IMR-90 (cell line): Measurements from ENCODE around the gene COLEC12. TPM values are rescaled to one million over a fixed set of nuclear protein-coding genes. Genes with fewer than 3 reads are reported as not detected.

Source experiments
- ATAC-seq: fragments of 200-7000 bp; cut with Tn5 transposase; 2 replicates; pipeline ENCODE4 v1.9.1; 2020; ENCODE audit warnings: low read depth, mild to moderate bottlenecking, moderate library complexity
- BruUV-seq: library from RNA; stranded (reverse); fragments of 400-500 nt; replicated peaks from 2 replicates; lab custom pipeline; 2021; lab: Mats Ljungman, UMichigan
- CTCF ChIA-PET: fragments of 300-600 bp; formaldehyde crosslinking; extraction: SDS; loops from one replicate; lab custom pipeline; 2021; ENCODE audit warnings: antibody characterized with exemption; lab: Yijun Ruan, JAX
- POLR2A ChIA-PET: fragments of 300-600 bp; sonication (Branson Sonifier 250); formaldehyde crosslinking; loops from one replicate; lab custom pipeline; 2022; ENCODE audit warnings: antibody characterized with exemption; ENCODE audit not compliant: unreplicated experiment; lab: Charles Lee
- DNase-seq: peaks from one replicate; pipeline ENCODE4 v3.0.0; 2013
- H2AFZ ChIP-seq: replicated peaks from 2 replicates; pipeline ENCODE3; 2013; ENCODE audit warnings: low read length, mild to moderate bottlenecking; ENCODE audit not compliant: poor library complexity
- H2AK5ac ChIP-seq: 2 replicates; pipeline ENCODE4 v1.6.1; 2013; ENCODE audit warnings: low read depth, low read length, inconsistent platforms
- H2AK9ac ChIP-seq: replicated peaks from 2 replicates; pipeline ENCODE3; 2013; ENCODE audit warnings: mild to moderate bottlenecking, low read depth, low read length, moderate library complexity; ENCODE audit not compliant: poor library complexity
- H2BK120ac ChIP-seq: 2 replicates; pipeline ENCODE4 v1.6.1; 2013; ENCODE audit warnings: low read depth, low read length, inconsistent platforms
- H2BK15ac ChIP-seq: 3 replicates; pipeline ENCODE4 v1.6.1; 2013; ENCODE audit warnings: low read depth, low read length, inconsistent platforms
- H2BK20ac ChIP-seq: 2 replicates; pipeline ENCODE4 v1.6.1; 2013; ENCODE audit warnings: low read depth, mild to moderate bottlenecking, inconsistent platforms, low read length, moderate library complexity
- H2BK5ac ChIP-seq: 2 replicates; pipeline ENCODE4 v1.6.1; 2013; ENCODE audit warnings: mild to moderate bottlenecking, low read depth, low read length, inconsistent platforms; ENCODE audit not compliant: poor library complexity, severe bottlenecking
- H3K14ac ChIP-seq: replicated peaks from 2 replicates; pipeline ENCODE4 v1.6.1; 2013; ENCODE audit warnings: low read depth, low read length, inconsistent platforms
- H3K18ac ChIP-seq: 2 replicates; pipeline ENCODE4 v1.6.1; 2013; ENCODE audit warnings: low read depth, low read length, control low read depth
- H3K23ac ChIP-seq: 2 replicates; pipeline ENCODE4 v1.6.1; 2013; ENCODE audit warnings: low read depth, low read length, inconsistent platforms
- H3K27ac ChIP-seq: 2 replicates; pipeline ENCODE4 v1.5.1; 2013; ENCODE audit warnings: mild to moderate bottlenecking, control low read depth, low read length; ENCODE audit not compliant: insufficient read depth
- H3K27me3 ChIP-seq: 2 replicates; pipeline ENCODE4 v1.6.1; 2013; ENCODE audit warnings: low read length; ENCODE audit not compliant: control insufficient read depth, insufficient read depth
- H3K36me3 ChIP-seq: 2 replicates; pipeline ENCODE4 v1.6.1; 2013; ENCODE audit warnings: low read length, mixed read lengths; ENCODE audit not compliant: control insufficient read depth, insufficient read depth
- H3K4ac ChIP-seq: 2 replicates; pipeline ENCODE4 v1.6.1; 2013; ENCODE audit warnings: low read depth, low read length, inconsistent platforms
- H3K4me1 ChIP-seq: 2 replicates; pipeline ENCODE4 v1.6.1; 2013; ENCODE audit warnings: low read length, mixed read lengths; ENCODE audit not compliant: control insufficient read depth, insufficient read depth
- H3K4me2 ChIP-seq: 2 replicates; pipeline ENCODE4 v1.6.1; 2013; ENCODE audit warnings: low read depth, mild to moderate bottlenecking, control low read depth, low read length, moderate library complexity
- H3K4me3 ChIP-seq: 2 replicates; pipeline ENCODE4 v1.5.1; 2013; ENCODE audit warnings: low read depth, mild to moderate bottlenecking, control low read depth, low read length, moderate library complexity; ENCODE audit not compliant: insufficient read depth
- H3K56ac ChIP-seq: 2 replicates; pipeline ENCODE4 v1.6.1; 2013; ENCODE audit warnings: low read length, inconsistent platforms; ENCODE audit not compliant: insufficient read depth; ENCODE audit errors: extremely low read depth
- H3K79me1 ChIP-seq, 2 experiments: 2 replicates each; pipeline ENCODE4 v1.6.1; 2013; ENCODE audit warnings: low read length in 2 of 2, inconsistent platforms in 1 of 2, low read depth in 1 of 2
- H3K9ac ChIP-seq: 2 replicates; pipeline ENCODE4 v1.6.1; 2013; ENCODE audit warnings: low read depth, low read length, control low read depth
- H3K9me1 ChIP-seq: 2 replicates; pipeline ENCODE4 v1.6.1; 2013; ENCODE audit warnings: low read length, inconsistent platforms; ENCODE audit not compliant: insufficient read depth
- H3K9me3 ChIP-seq: 2 replicates; pipeline ENCODE4 v1.6.1; 2013; ENCODE audit warnings: low read length; ENCODE audit not compliant: control insufficient read depth, insufficient read depth
- H4K20me1 ChIP-seq: 2 replicates; pipeline ENCODE4 v1.6.1; 2013; ENCODE audit warnings: low read length, inconsistent platforms; ENCODE audit not compliant: insufficient read depth
- H4K5ac ChIP-seq: 2 replicates; pipeline ENCODE4 v1.6.1; 2013; ENCODE audit warnings: mild to moderate bottlenecking, low read depth, low read length, control low read depth
- H4K8ac ChIP-seq, 2 experiments: 2 replicates each; pipeline ENCODE4 v1.6.1; 2013; ENCODE audit warnings: low read depth in 2 of 2, low read length in 2 of 2, control low read depth in 1 of 2, inconsistent platforms in 1 of 2
- H4K91ac ChIP-seq: 2 replicates; pipeline ENCODE4 v1.6.1; 2013; ENCODE audit warnings: low read depth, low read length, inconsistent platforms; ENCODE audit not compliant: insufficient read depth
- MAZ ChIP-seq: IDR thresholded peaks from 2 replicates; pipeline ENCODE4 v1.6.1; 2012; ENCODE audit warnings: low read depth, mild to moderate bottlenecking, low read length, improper control_type of control experiment, moderate library complexity, borderline replicate concordance
- POLR2A ChIP-seq: IDR thresholded peaks from 2 replicates; pipeline ENCODE4 v1.6.1; 2012; ENCODE audit warnings: mild to moderate bottlenecking, low read depth, low read length
- RCOR1 ChIP-seq: IDR thresholded peaks from 2 replicates; pipeline ENCODE4 v1.6.1; 2012; ENCODE audit warnings: mild to moderate bottlenecking, low read length, improper control_type of control experiment; ENCODE audit not compliant: insufficient replicate concordance
- RFX5 ChIP-seq: IDR thresholded peaks from 2 replicates; pipeline ENCODE4 v1.8.0; 2012; ENCODE audit warnings: low read depth, mild to moderate bottlenecking, low read length, moderate library complexity
- WGBS, 2 experiments: methylation state at CpG; one replicate each; pipeline versions ENCODE4 v1.1.5 to v1.1.7; 2013; ENCODE audit warnings: missing lambda C conversion rate in 2 of 2; ENCODE audit not compliant: insufficient read length in 1 of 2; ENCODE audit errors: extremely low coverage in 2 of 2; 5-methylcytosine and 5-hydroxymethylcytosine counted together
- dilution Hi-C: fragments of 300-500 bp; cut with HindIII; formaldehyde crosslinking; loops from one replicate; pipeline ENCODE4 v1.14.3; 2018; ENCODE audit warnings: low sequenced_read_pairs; ENCODE audit not compliant: unreplicated experiment
- in situ Hi-C: fragments of 300-500 bp; cut with MboI; formaldehyde crosslinking; loops from 3 replicates; pipeline ENCODE4 v1.14.3; 2019; ENCODE audit warnings: low sequenced_read_pairs, inconsistent platforms, mixed read lengths
- intact Hi-C: fragments of 100-400 bp; cut with micrococcal nuclease; formaldehyde crosslinking; loops from 2 replicates; pipeline ENCODE4 v1.10.0; 2022
- polyA plus RNA-seq, 3 experiments: library from polyadenylated mRNA; depleted of rRNA; stranded (reverse); fragments of >200 nt; gene quantifications; 2 replicates each; pipeline ENCODE4 v1.2.3, GENCODE V29; 2012; ENCODE audit warnings: low replicate concordance in 1 of 3
- total RNA-seq: library from RNA; depleted of rRNA; stranded (reverse); fragments of >200 nt; gene quantifications from 2 replicates; pipeline ENCODE4 v1.2.3, GENCODE V29; 2012
- TF ChIP-seq, protein P1 (sequence below): fragments of 150-350 bp; IDR thresholded peaks from 2 replicates; pipeline ENCODE4 v1.6.1; 2016; ENCODE audit warnings: low read depth, mild to moderate bottlenecking, low read length, moderate library complexity, borderline replicate concordance
- TF ChIP-seq, protein P2 (sequence below): fragments of 150-350 bp; IDR thresholded peaks from 2 replicates; pipeline ENCODE4 v1.6.1; 2017; ENCODE audit warnings: mild to moderate bottlenecking, antibody characterized with exemption, low read length, low read depth

Gene COLEC12
- total and polyA plus RNA-seq, 2 of the 4 experiments (the other 2 are of a cell fraction) = 1.0 to 2.3 TPM

DNA sequence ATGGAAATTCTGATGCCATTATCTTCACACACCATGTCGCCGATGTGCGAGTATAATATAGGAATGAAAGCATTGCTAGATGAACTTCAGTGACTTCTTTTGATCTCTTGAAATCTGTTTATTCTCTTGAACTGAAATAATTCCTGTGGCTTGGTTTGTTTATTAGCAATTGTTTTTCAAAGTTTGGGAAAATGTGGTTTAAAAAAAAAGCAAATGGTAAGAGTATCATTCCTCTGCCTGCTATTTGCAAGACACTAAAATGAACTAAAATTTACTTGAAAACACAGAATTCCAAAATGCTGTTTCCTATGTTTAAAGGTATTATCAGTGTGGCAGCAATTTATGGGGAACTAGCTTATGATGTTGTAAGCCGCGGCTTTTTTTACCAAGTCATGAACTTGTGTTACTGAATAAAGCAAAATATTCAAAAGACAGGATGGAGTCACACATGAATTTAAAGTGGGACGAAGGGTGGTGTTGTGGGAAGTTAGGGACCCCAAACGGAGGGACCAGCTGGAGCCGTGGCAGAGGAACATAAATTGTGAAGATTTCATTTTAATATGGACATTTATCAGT lies 96.4 kb downstream of the COLEC12 start:
- Histone ChIP-seq H3K18ac (no peak overlapping the region), H2BK20ac (no peak overlapping the region), H3K4me3 (no peak overlapping the region), H2AK5ac (no peak overlapping the region), H3K27ac (no peak overlapping the region), H4K20me1 (no peaks in the 10 kb centered on the region), H3K23ac (no peak overlapping the region), H4K8ac (no peak overlapping the region), H3K4ac (no peak overlapping the region), H4K5ac (no peak overlapping the region), H4K91ac (no peak overlapping the region), H2BK15ac (no peak overlapping the region), H2BK5ac (no peak overlapping the region), H2AFZ (no peak overlapping the region), H3K9me3 (peaks cover 6% of the 10 kb centered on the region), H3K9ac (no peak overlapping the region), H3K56ac (no peak overlapping the region), H3K9me1 (no peaks in the 10 kb centered on the region), H3K4me2 (no peak overlapping the region), H3K14ac (no peak overlapping the region), H3K4me1 (peaks cover 9% of the 10 kb centered on the region), H3K27me3 (0 out of 2 replicates have a peak, but pooled peaks cover 1% of the 10 kb centered on the region), H3K36me3 (no peaks in the 10 kb centered on the region), H3K79me1 (no peaks in the 10 kb centered on the region), H2AK9ac (no peak overlapping the region), H2BK120ac (no peak overlapping the region)
- CTCF ChIA-PET = interaction anchor here (0.7 kb wide), 1 partner anchor 96 kb away, joined by 3 read pairs; no protein-coding TSS in a partner anchor
- in situ Hi-C loops (no loop called here), intact Hi-C loops (no loop called here), dilution Hi-C loops (no loop called here)
- no peak for TF ChIP-seq RFX5
- TF ChIP-seq, protein P1, sequence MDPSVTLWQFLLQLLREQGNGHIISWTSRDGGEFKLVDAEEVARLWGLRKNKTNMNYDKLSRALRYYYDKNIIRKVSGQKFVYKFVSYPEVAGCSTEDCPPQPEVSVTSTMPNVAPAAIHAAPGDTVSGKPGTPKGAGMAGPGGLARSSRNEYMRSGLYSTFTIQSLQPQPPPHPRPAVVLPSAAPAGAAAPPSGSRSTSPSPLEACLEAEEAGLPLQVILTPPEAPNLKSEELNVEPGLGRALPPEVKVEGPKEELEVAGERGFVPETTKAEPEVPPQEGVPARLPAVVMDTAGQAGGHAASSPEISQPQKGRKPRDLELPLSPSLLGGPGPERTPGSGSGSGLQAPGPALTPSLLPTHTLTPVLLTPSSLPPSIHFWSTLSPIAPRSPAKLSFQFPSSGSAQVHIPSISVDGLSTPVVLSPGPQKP = no peak
- TF ChIP-seq, protein P2, sequence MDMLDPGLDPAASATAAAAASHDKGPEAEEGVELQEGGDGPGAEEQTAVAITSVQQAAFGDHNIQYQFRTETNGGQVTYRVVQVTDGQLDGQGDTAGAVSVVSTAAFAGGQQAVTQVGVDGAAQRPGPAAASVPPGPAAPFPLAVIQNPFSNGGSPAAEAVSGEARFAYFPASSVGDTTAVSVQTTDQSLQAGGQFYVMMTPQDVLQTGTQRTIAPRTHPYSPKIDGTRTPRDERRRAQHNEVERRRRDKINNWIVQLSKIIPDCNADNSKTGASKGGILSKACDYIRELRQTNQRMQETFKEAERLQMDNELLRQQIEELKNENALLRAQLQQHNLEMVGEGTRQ = no peak
- no peak for TF ChIP-seq MAZ
- TF ChIP-seq RCOR1 = no peak
- no peak for TF ChIP-seq POLR2A
- 100% methylated on average over 2 of the region's 8 CpGs; no CpG with 5 or more reads in 1 of the 2 experiments for WGBS, 2 experiments
- POLR2A ChIA-PET = no interaction called here
- ATAC-seq (no peak), DNase-seq (no peak)
- BruUV-seq = no TSS peak
